Glutamatergic neuron (in vitro differentiated cells): ENCODE results near the gene LBH. TPM values are rescaled to one million over a fixed set of nuclear protein-coding genes. Genes with fewer than 3 reads are reported as not detected.

Source experiments
- DNase-seq: peaks from one replicate; pipeline ENCODE4 v3.0.0; 2022
- H3K27ac Mint-ChIP-seq: one replicate; pipeline ENCODE4 v1.8.0; 2020; ENCODE audit warnings: mild to moderate bottlenecking, mixed read lengths, inconsistent platforms; ENCODE audit not compliant: unreplicated experiment
- H3K27me3 Mint-ChIP-seq: one replicate; pipeline ENCODE4 v1.8.0; 2020; ENCODE audit warnings: mild to moderate bottlenecking, moderate library complexity, mixed read lengths, inconsistent platforms; ENCODE audit not compliant: unreplicated experiment
- H3K36me3 Mint-ChIP-seq: one replicate; pipeline ENCODE4 v1.8.0; 2020; ENCODE audit warnings: mild to moderate bottlenecking, mixed read lengths, inconsistent platforms; ENCODE audit not compliant: unreplicated experiment
- H3K4me1 Mint-ChIP-seq: one replicate; pipeline ENCODE4 v1.8.0; 2020; ENCODE audit warnings: mild to moderate bottlenecking, low read depth, mixed read lengths, inconsistent platforms; ENCODE audit not compliant: unreplicated experiment
- H3K4me3 Mint-ChIP-seq: one replicate; pipeline ENCODE4 v1.8.0; 2020; ENCODE audit warnings: mild to moderate bottlenecking, mixed read lengths, inconsistent platforms; ENCODE audit not compliant: unreplicated experiment
- H3K9me3 Mint-ChIP-seq: one replicate; pipeline ENCODE4 v1.8.0; 2020; ENCODE audit warnings: mild to moderate bottlenecking, moderate library complexity, mixed read lengths, inconsistent platforms; ENCODE audit not compliant: unreplicated experiment
- CTCF ChIP-seq: fragments of 200-600 bp; sonication (generic); IDR thresholded peaks from one replicate; pipeline ENCODE4 v1.5.0; 2021; ENCODE audit not compliant: partially characterized antibody, unreplicated experiment
- long read RNA-seq: library from polyadenylated mRNA; unstranded; transcript quantifications from one replicate; pipeline ENCODE4 v2.0.0, GENCODE V29; 2020; ENCODE audit not compliant: unreplicated experiment
- total RNA-seq: library from RNA; stranded (reverse); fragmentation: NEBNext Ultra II Directional; extraction: Animal tissue kit (Norgen Biotek cat#: 25700); gene quantifications from one replicate; pipeline ENCODE4 v1.2.1, GENCODE V29; 2021; ENCODE audit not compliant: unreplicated experiment

LBH gene
- total RNA-seq = 112 TPM
- long read RNA-seq, transcript LBH-201 (3 exons, 3,095 nt) = major isoform, 16 of 28 reads
- long read RNA-seq, partial matches to known transcripts = 5 of 28 reads
- long read RNA-seq, other reads (novel, unspliced or antisense) = 7 of 28 reads

GRCh38 chr2:30231212-30231995, at the start of gene LBH:
LBH (plus strand) TSS chr2:30231534; CDS start chr2:30231739, 205 bp downstream.
- peaks cover 7% of the 10 kb centered on the region for H3K36me3 Mint-ChIP-seq
- TF ChIP-seq CTCF = no peak
- H3K9me3 Mint-ChIP-seq = peaks cover 13% of the 10 kb centered on the region
- DNase-seq = peak; percentile 89
- H3K4me3 Mint-ChIP-seq = peak within 1 kb of the TSS; percentile 92
- peaks cover 12% of the 10 kb centered on the region for H3K27me3 Mint-ChIP-seq
- H3K4me1 Mint-ChIP-seq = peaks cover 19% of the 10 kb centered on the region
- H3K27ac Mint-ChIP-seq = peak within 1 kb of the TSS; percentile 91

GRCh38 chr2:30184035-30184434, 47.3 kb upstream of the LBH start:
- Mint-ChIP-seq H3K27ac (no peak overlapping the region), H3K9me3 (peaks cover 4% of the 10 kb centered on the region), H3K36me3 (no peaks in the 10 kb centered on the region), H3K27me3 (no peaks in the 10 kb centered on the region), H3K4me3 (no peak overlapping the region), H3K4me1 (peaks cover 5% of the 10 kb centered on the region)
- DNase-seq = no peak
- no peak for TF ChIP-seq CTCF

- no peak for DNase-seq
- Mint-ChIP-seq H3K36me3 (no peaks in the 10 kb centered on the region), H3K27ac (no peak overlapping the region), H3K4me1 (peaks cover 5% of the 10 kb centered on the region), H3K4me3 (no peak overlapping the region), H3K27me3 (no peaks in the 10 kb centered on the region), H3K9me3 (peaks cover 4% of the 10 kb centered on the region)
- TF ChIP-seq CTCF = no peak
Observed at GRCh38 chr2:30185178-30185577, 46.2 kb upstream of the LBH start.

- H3K4me3 Mint-ChIP-seq = no peak overlapping the region
- H3K36me3 Mint-ChIP-seq = no peaks in the 10 kb centered on the region
- DNase-seq = no peak
- H3K27ac Mint-ChIP-seq = no peak overlapping the region
- H3K9me3 Mint-ChIP-seq = peaks cover 4% of the 10 kb centered on the region
- H3K4me1 Mint-ChIP-seq = peaks cover 5% of the 10 kb centered on the region
- no peaks in the 10 kb centered on the region for H3K27me3 Mint-ChIP-seq
- TF ChIP-seq CTCF = no peak
Observed at GRCh38 chr2:30188292-30188691, 43.0 kb upstream of the LBH start.

GRCh38 chr2:30190637-30191036, 40.7 kb upstream of the LBH start:
- peaks cover 2% of the 10 kb centered on the region for H3K27me3 Mint-ChIP-seq
- no peak for DNase-seq
- peaks cover 5% of the 10 kb centered on the region for H3K36me3 Mint-ChIP-seq
- TF ChIP-seq CTCF = no peak
- H3K4me1 Mint-ChIP-seq = peaks cover 4% of the 10 kb centered on the region
- H3K27ac Mint-ChIP-seq = no peak overlapping the region
- H3K4me3 Mint-ChIP-seq = no peak overlapping the region
- peaks cover 4% of the 10 kb centered on the region for H3K9me3 Mint-ChIP-seq
